ENCODE measurements around the gene KDM2A. TPM values are rescaled to one million over a fixed set of nuclear protein-coding genes. Genes with fewer than 3 reads are reported as not detected.

The KDM2A gene
- total and polyA plus RNA-seq, 2 of the 13 experiments (the other 11 are each of a cell fraction or from before 2014, with no cell fraction given): 31.3 to 31.4 TPM

GRCh38 chr11:67240576-67241389, 121.7 kb downstream of the KDM2A start (continued):
- no peak for TF ChIP-seq MEIS1 (CRISPR knock-in tag; IDR thresholded peaks at IDR 0.05; ENCODE audit: borderline replicate concordance)
- no peak for TF ChIP-seq ETS1 (CRISPR knock-in tag; IDR thresholded peaks at IDR 0.05)
- no peak for TF ChIP-seq PBX3 (CRISPR knock-in tag; IDR thresholded peaks at IDR 0.05; ENCODE audit: borderline replicate concordance)
- no peak for TF ChIP-seq TP53 (CRISPR knock-in tag; conservative IDR thresholded peaks at IDR 0.05)
- TF ChIP-seq ZNF383 (CRISPR knock-in tag; IDR thresholded peaks at IDR 0.05; ENCODE audit: borderline replicate concordance): no peak
- TF ChIP-seq TGIF2 (CRISPR knock-in tag; IDR thresholded peaks at IDR 0.05): peak; percentile 79; the same call in 1 of the 2 replicates
- TF ChIP-seq SRSF9 (IDR thresholded peaks at IDR 0.05; ENCODE audit: borderline replicate concordance, insufficient read depth, low read depth, low read length, poor library complexity, severe bottlenecking): no peak
- TF ChIP-seq SOX13 (IDR thresholded peaks at IDR 0.05): no peak
- peak in 1 of 2 experiments; percentile 17; a peak in 1 of 4 replicates for TF ChIP-seq SOX13 (CRISPR knock-in tag; conservative IDR thresholded peaks at IDR 0.05 in 1 of 2, IDR thresholded peaks at IDR 0.05 in 1 of 2)
- no peak for TF ChIP-seq DZIP1 (CRISPR knock-in tag; IDR thresholded peaks at IDR 0.05)
- no peak for TF ChIP-seq ZNF687 (CRISPR knock-in tag; IDR thresholded peaks at IDR 0.05)
- TF ChIP-seq TARDBP (CRISPR knock-in tag; IDR thresholded peaks at IDR 0.05): peak; percentile 61; the same call in 1 of the 2 replicates
- no peak; the same call in 1 of the 2 replicates for TF ChIP-seq THAP11 (CRISPR knock-in tag; IDR thresholded peaks at IDR 0.05)
- TF ChIP-seq ZNF121 (CRISPR knock-in tag; IDR thresholded peaks at IDR 0.05): no peak
- TF ChIP-seq ZBTB20 (CRISPR knock-in tag; IDR thresholded peaks at IDR 0.05; ENCODE audit: borderline replicate concordance, low read depth): no peak
- 0 out of 2 replicates have a peak, but pooled peaks have one; percentile 1 for TF ChIP-seq TFE3 (CRISPR knock-in tag; IDR thresholded peaks at IDR 0.05)
